B cell (primary cell): ENCODE measurements around the gene ZNF587B. TPM values are rescaled to one million over a fixed set of nuclear protein-coding genes. Genes with fewer than 3 reads are reported as not detected.
A peak's percentile ranks its signal among the peaks of the same experiment; 100 is the strongest.

Source experiments
- ATAC-seq: fragments of 200-7000 bp; cut with Tn5 transposase; one replicate; pipeline ENCODE4 v1.10.0; 2021; ENCODE audit warnings: low read depth, mild to moderate bottlenecking, moderate number of reproducible peaks, moderate library complexity
- CTCF ChIA-PET: fragments of 350-600 bp; sonication (Branson Sonifier 250); formaldehyde crosslinking; loops from one replicate; lab custom pipeline; 2021; ENCODE audit warnings: antibody characterized with exemption, inconsistent platforms; lab: Charles Lee
- POLR2A ChIA-PET: fragments of 350-600 bp; sonication (Branson Sonifier 250); formaldehyde crosslinking; loops from one replicate; lab custom pipeline; 2021; ENCODE audit warnings: antibody characterized with exemption; lab: Charles Lee
- DNase-seq: peaks from one replicate; pipeline ENCODE4 v3.0.0; 2013
- H2AFZ ChIP-seq: 2 replicates; pipeline ENCODE4 v1.6.1; 2012; ENCODE audit warnings: mild to moderate bottlenecking, low read depth, low read length; ENCODE audit not compliant: insufficient read depth, poor library complexity, severe bottlenecking
- H3K27ac ChIP-seq, 2 donors: 1 replicate in 1 of 2; 2 replicates in 1 of 2; pipeline ENCODE4 v1.5.1; 2012 to 2013; ENCODE audit warnings: low read length in 2 of 2, mild to moderate bottlenecking in 2 of 2, moderate library complexity in 1 of 2
- H3K27me3 ChIP-seq, 4 experiments: fragments of 200-600 bp in 1 of 4; sonication (generic) in 1 of 4; replicated peaks in 1 of 4; 1 replicate in 2 of 4; 2 replicates in 2 of 4; pipeline versions ENCODE4 v1.6.1 to v1.7.0; 2013 to 2016; ENCODE audit warnings: low read length in 3 of 4, mild to moderate bottlenecking in 2 of 4, mixed read lengths in 1 of 4, moderate library complexity in 1 of 4; ENCODE audit not compliant: insufficient read depth in 4 of 4, control insufficient read depth in 3 of 4; ENCODE audit errors: control extremely low read depth in 1 of 4
- H3K36me3 ChIP-seq, 2 experiments: replicated peaks in 1 of 2; 1 replicate in 1 of 2; 2 replicates in 1 of 2; pipeline versions ENCODE4 v1.6.1 to v1.7.1; 2013; ENCODE audit warnings: low read length in 1 of 2; ENCODE audit not compliant: insufficient read depth in 2 of 2, control insufficient read depth in 1 of 2; ENCODE audit errors: control extremely low read depth in 1 of 2, extremely low read depth in 1 of 2
- H3K4me1 ChIP-seq, 2 donors: fragments of 200-600 bp in 1 of 2; sonication (generic) in 1 of 2; 1 replicate in 1 of 2; 2 replicates in 1 of 2; pipeline versions ENCODE4 v1.5.1 to v1.6.1; 2013 to 2017; ENCODE audit warnings: low read length in 2 of 2; ENCODE audit not compliant: control insufficient read depth in 2 of 2, insufficient read depth in 2 of 2
- H3K4me2 ChIP-seq: replicated peaks from 2 replicates; pipeline ENCODE3; 2012; ENCODE audit warnings: mild to moderate bottlenecking, low read depth, low read length; ENCODE audit not compliant: poor library complexity, severe bottlenecking
- H3K4me3 ChIP-seq, 5 experiments: fragments of 200-600 bp in 1 of 5; sonication (generic) in 1 of 5; 1 replicate in 3 of 5; 2 replicates in 2 of 5; pipeline versions ENCODE4 v1.5.1 to v1.7.0; 2011 to 2016; ENCODE audit warnings: low read length in 4 of 5, mild to moderate bottlenecking in 4 of 5, low read depth in 2 of 5, control low read depth in 1 of 5, moderate library complexity in 1 of 5; ENCODE audit not compliant: insufficient read depth in 1 of 5; ENCODE audit errors: control extremely low read depth in 1 of 5, extremely low read depth in 1 of 5
- H3K79me2 ChIP-seq: fragments of 200-600 bp; sonication (generic); one replicate; pipeline ENCODE4 v1.6.0; 2016; ENCODE audit warnings: low read length; ENCODE audit not compliant: control insufficient read depth, insufficient read depth
- H3K9ac ChIP-seq: fragments of 200-600 bp; sonication (generic); 2 replicates; pipeline ENCODE4 v1.6.1; 2017; ENCODE audit warnings: mild to moderate bottlenecking, low read length, moderate library complexity
- H3K9me3 ChIP-seq, 3 donors: one replicate each; pipeline versions ENCODE4 v1.6.1 to v1.7.1; 2013; ENCODE audit warnings: low read length in 2 of 3; ENCODE audit not compliant: control insufficient read depth in 2 of 3, insufficient read depth in 1 of 3; ENCODE audit errors: control extremely low read depth in 1 of 3
- H4K20me1 ChIP-seq: 2 replicates; pipeline ENCODE4 v1.6.0; 2012; ENCODE audit warnings: mild to moderate bottlenecking, low read length; ENCODE audit not compliant: insufficient read depth, control insufficient read depth, poor library complexity, severe bottlenecking
- H3K27ac Mint-ChIP-seq: one replicate; pipeline ENCODE4 v1.8.0; 2021; ENCODE audit warnings: mixed read lengths
- H3K27me3 Mint-ChIP-seq: one replicate; pipeline ENCODE4 v1.8.0; 2021; ENCODE audit warnings: mixed read lengths
- H3K4me1 Mint-ChIP-seq: one replicate; pipeline ENCODE4 v1.8.0; 2021; ENCODE audit warnings: mixed read lengths
- H3K4me3 Mint-ChIP-seq: one replicate; pipeline ENCODE4 v1.8.0; 2021; ENCODE audit warnings: mixed read lengths
- H3K9me3 Mint-ChIP-seq: one replicate; pipeline ENCODE4 v1.8.0; 2022; ENCODE audit warnings: mixed read lengths; ENCODE audit not compliant: insufficient read depth
- CTCF ChIP-seq: fragments of 200-600 bp; IDR thresholded peaks from one replicate; pipeline ENCODE4 v1.8.0; 2022; ENCODE audit warnings: antibody characterized with exemption, mild to moderate bottlenecking
- EZH2 ChIP-seq: IDR thresholded peaks from 2 replicates; pipeline ENCODE4 v1.6.1; 2012; ENCODE audit warnings: borderline replicate concordance, low read depth, mild to moderate bottlenecking, moderate library complexity, low read length; ENCODE audit not compliant: insufficient read depth, poor library complexity, severe bottlenecking
- WGBS: methylation state at CpG from one replicate; pipeline ENCODE4 v1.1.5; 2013; ENCODE audit warnings: missing lambda C conversion rate; ENCODE audit not compliant: insufficient coverage; 5-methylcytosine and 5-hydroxymethylcytosine counted together
- intact Hi-C: fragments of 100-400 bp; cut with micrococcal nuclease; formaldehyde crosslinking; loops from one replicate; pipeline ENCODE4 v1.10.0; 2022
- polyA plus RNA-seq: library from polyadenylated mRNA; depleted of rRNA; stranded (reverse); fragments of >200 nt; gene quantifications from 2 replicates; pipeline ENCODE4 v1.2.3, GENCODE V29; 2012
- total RNA-seq, 2 donors: library from RNA; stranded (reverse); fragments of 120-200 nt in 1 of 2; gene quantifications; 1 replicate in 1 of 2; 2 replicates in 1 of 2; pipeline versions ENCODE4 v1.2.3 to v1.2.4, GENCODE V29; 2013 to 2022

Gene ZNF587B
- total and polyA plus RNA-seq, 2 donors (not counting 1 experiment from before 2014, with no cell fraction given): 9.9 to 29.1 TPM

GRCh38 chr19:57815247-57816075 lies 14.6 kb upstream of the ZNF587B start:
- ATAC-seq: no peak
- peaks cover 52% of the 10 kb centered on the region for H3K4me1 Mint-ChIP-seq
- Histone ChIP-seq H3K4me2 (peak overlapping the region; percentile 91), H3K9me3 (no peaks in the 10 kb centered on the region), H3K4me3 (peak overlapping the region; percentile 58 to 96 (median 87)), H3K79me2 (peaks cover 74% of the 10 kb centered on the region), H3K4me1 (peaks cover 17 to 32% of the 10 kb centered on the region in 2 donors), H3K9ac (peak overlapping the region; percentile 97), H2AFZ (peak overlapping the region; percentile 97), H4K20me1 (no peaks in the 10 kb centered on the region), H3K36me3 (peaks cover under 1 to 3% of the 10 kb centered on the region in 2 experiments), H3K27ac (peak overlapping the region; percentile 65 to 84), H3K27me3 (no peaks in the 10 kb centered on the region)
- peak overlapping the region; percentile 94 for H3K27ac Mint-ChIP-seq
- ChIA-PET POLR2A (interaction anchor here (0.5 to 1.3 kb wide), 4 partner anchors 34 to 74 kb away, joined by 3 to 4 read pairs (median 3); partner anchors contain the start of genes ZNF586 and ZNF587), CTCF (no interaction called here)
- H3K27me3 Mint-ChIP-seq: no peaks in the 10 kb centered on the region
- H3K9me3 Mint-ChIP-seq: no peaks in the 10 kb centered on the region
- DNase-seq: no peak
- no peak for TF ChIP-seq EZH2
- TF ChIP-seq CTCF: no peak
- intact Hi-C loops: loop anchor here (1.0 to 10.0 kb wide), 6 partner anchors 46 to 381 kb away; partner anchors contain the start of genes ZNF211, ZNF417, ZNF586 and ZNF671
- peak overlapping the region; percentile 97 for H3K4me3 Mint-ChIP-seq
- WGBS: 98% methylated on average over 12 of the region's 17 CpGs

- intact Hi-C loops: loop anchor here (5.0 to 10.0 kb wide), 5 partner anchors 89 to 382 kb away; partner anchors contain the start of genes ZNF211, ZNF417, ZNF671 and ZNF749
- no peak overlapping the region for H3K9ac ChIP-seq
- no peak for DNase-seq
- H3K27me3 ChIP-seq: no peaks in the 10 kb centered on the region
- no peaks in the 10 kb centered on the region for H4K20me1 ChIP-seq
- H3K9me3 ChIP-seq: no peaks in the 10 kb centered on the region
- no peak overlapping the region for H3K4me3 ChIP-seq
- H3K4me2 ChIP-seq: no peak overlapping the region
- POLR2A ChIA-PET: no interaction called here
- peaks cover 0 to 3% of the 10 kb centered on the region in 2 experiments for H3K36me3 ChIP-seq
- Mint-ChIP-seq H3K4me1 (peaks cover 58% of the 10 kb centered on the region), H3K27me3 (no peaks in the 10 kb centered on the region), H3K27ac (no peak overlapping the region), H3K9me3 (no peaks in the 10 kb centered on the region), H3K4me3 (peak overlapping the region; percentile 19)
- H2AFZ ChIP-seq: no peak overlapping the region
- peaks cover 83% of the 10 kb centered on the region for H3K79me2 ChIP-seq
- H3K27ac ChIP-seq: no peak overlapping the region
- no peak for ATAC-seq
- 98% methylated on average over 4 of the region's 7 CpGs for WGBS
- CTCF ChIA-PET: interaction anchor here (0.7 kb wide), 1 partner anchor 1398 kb away, joined by 3 read pairs; no protein-coding TSS in a partner anchor
- H3K4me1 ChIP-seq: peaks cover 22 to 36% of the 10 kb centered on the region in 2 donors
- TF ChIP-seq CTCF: no peak
- TF ChIP-seq EZH2: no peak
Observed at GRCh38 chr19:57816652-57817051, 13.4 kb upstream of the ZNF587B start.
